Measurements from ENCODE around the gene AMPD2. TPM values are rescaled to one million over a fixed set of nuclear protein-coding genes. Genes with fewer than 3 reads are reported as not detected.

Gene AMPD2
- total and polyA plus RNA-seq, 4 donors: 19.2 to 87.4 (median 22.7) TPM

DNA sequence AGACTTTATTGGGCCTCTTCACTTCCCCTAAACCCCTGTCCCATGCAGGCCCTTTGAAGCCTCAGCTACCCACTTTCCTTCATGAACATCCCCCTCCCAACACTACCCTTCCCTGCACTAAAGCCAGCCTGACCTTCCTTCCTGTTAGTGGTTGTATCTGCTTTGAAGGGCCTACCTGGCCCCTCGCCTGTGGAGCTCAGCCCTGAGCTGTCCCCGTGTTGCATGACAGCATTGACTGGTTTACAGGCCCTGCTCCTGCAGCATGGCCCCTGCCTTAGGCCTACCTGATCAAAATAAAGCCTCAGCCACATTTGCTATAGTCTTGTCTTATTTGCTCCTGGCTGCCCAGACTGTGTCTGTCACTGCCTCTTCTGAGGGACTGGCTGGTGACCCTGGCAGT, 41.8 kb downstream of the AMPD2 start:
- Histone ChIP-seq H3K27me3 (ENCODE audit: control insufficient read depth in 4 of 4, insufficient read depth in 4 of 4, low read length in 3 of 4) (no peaks in the 10 kb centered on the region), H3K4me1 (ENCODE audit: control insufficient read depth in 4 of 4, insufficient read depth in 4 of 4, low read length in 3 of 4) (peaks cover 3 to 13% (median 8%) of the 10 kb centered on the region in 4 donors), H3K9ac (ENCODE audit: low read depth in 1 of 2, low read length in 2 of 2) (no peak overlapping the region), H3K36me3 (ENCODE audit: control insufficient read depth in 4 of 4, insufficient read depth in 3 of 4, low read depth in 1 of 4, low read length in 3 of 4) (peaks cover 0 to 24% (median 8%) of the 10 kb centered on the region in 4 donors), H3K9me3 (ENCODE audit: control insufficient read depth in 4 of 4, low read length in 3 of 4) (no peaks in the 10 kb centered on the region), H3K4me3 (ENCODE audit: low read depth in 1 of 3, low read length in 3 of 3) (no peak overlapping the region), H3K27ac (ENCODE audit: low read depth in 1 of 2, low read length in 2 of 2) (no peak overlapping the region)
- WGBS: 86% methylated on average over 2 of the region's 2 CpGs
- no peak for DNase-seq (ENCODE audit: low spot score)
- TF ChIP-seq RAD21 (IDR thresholded peaks at IDR 0.05): no peak
- no peak for TF ChIP-seq YY1 (IDR thresholded peaks at IDR 0.05)
- no peak for TF ChIP-seq HNF4A (conservative IDR thresholded peaks at IDR 0.05)

DNA sequence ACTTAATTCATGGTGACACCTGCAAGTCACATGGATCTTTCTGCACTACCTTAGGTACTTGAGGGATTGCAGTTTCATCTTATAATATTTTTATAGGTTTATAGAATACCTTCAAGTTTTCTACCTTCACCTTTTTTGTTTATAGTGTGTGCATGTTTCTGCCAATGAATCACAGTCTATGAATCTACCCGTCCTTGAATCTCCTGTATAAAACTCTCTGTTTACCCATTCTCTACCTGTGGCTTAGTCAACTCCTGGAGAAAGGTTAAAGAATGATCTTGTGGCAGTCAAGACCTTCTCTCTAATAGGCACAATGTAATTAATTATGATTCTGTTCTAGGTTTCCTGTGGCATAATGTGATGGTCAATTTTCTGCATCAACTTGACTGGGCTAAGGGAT, 45.0 kb downstream of the AMPD2 start:
- TF ChIP-seq RAD21 (IDR thresholded peaks at IDR 0.05) (no peak), FOXA1 (IDR thresholded peaks at IDR 0.05) (no peak), JUND (IDR thresholded peaks at IDR 0.05) (no peak), NR2F2 (IDR thresholded peaks at IDR 0.05) (no peak), ATF3 (IDR thresholded peaks at IDR 0.05) (no peak), YY1 (IDR thresholded peaks at IDR 0.05) (no peak), CTCF (IDR thresholded peaks at IDR 0.05; ENCODE audit: low read depth, low read length, missing input control) (no peak), TAF1 (conservative IDR thresholded peaks at IDR 0.05) (no peak), SP1 (IDR thresholded peaks at IDR 0.05) (no peak), EGR1 (IDR thresholded peaks at IDR 0.05; ENCODE audit: low read depth in 2 of 2) (no peak), ZBTB33 (IDR thresholded peaks at IDR 0.05) (no peak), GABPA (IDR thresholded peaks at IDR 0.05 in 1 of 2, conservative IDR thresholded peaks at IDR 0.05 in 1 of 2) (no peak), FOXA2 (IDR thresholded peaks at IDR 0.05) (no peak)
- TF ChIP-seq, protein P1, sequence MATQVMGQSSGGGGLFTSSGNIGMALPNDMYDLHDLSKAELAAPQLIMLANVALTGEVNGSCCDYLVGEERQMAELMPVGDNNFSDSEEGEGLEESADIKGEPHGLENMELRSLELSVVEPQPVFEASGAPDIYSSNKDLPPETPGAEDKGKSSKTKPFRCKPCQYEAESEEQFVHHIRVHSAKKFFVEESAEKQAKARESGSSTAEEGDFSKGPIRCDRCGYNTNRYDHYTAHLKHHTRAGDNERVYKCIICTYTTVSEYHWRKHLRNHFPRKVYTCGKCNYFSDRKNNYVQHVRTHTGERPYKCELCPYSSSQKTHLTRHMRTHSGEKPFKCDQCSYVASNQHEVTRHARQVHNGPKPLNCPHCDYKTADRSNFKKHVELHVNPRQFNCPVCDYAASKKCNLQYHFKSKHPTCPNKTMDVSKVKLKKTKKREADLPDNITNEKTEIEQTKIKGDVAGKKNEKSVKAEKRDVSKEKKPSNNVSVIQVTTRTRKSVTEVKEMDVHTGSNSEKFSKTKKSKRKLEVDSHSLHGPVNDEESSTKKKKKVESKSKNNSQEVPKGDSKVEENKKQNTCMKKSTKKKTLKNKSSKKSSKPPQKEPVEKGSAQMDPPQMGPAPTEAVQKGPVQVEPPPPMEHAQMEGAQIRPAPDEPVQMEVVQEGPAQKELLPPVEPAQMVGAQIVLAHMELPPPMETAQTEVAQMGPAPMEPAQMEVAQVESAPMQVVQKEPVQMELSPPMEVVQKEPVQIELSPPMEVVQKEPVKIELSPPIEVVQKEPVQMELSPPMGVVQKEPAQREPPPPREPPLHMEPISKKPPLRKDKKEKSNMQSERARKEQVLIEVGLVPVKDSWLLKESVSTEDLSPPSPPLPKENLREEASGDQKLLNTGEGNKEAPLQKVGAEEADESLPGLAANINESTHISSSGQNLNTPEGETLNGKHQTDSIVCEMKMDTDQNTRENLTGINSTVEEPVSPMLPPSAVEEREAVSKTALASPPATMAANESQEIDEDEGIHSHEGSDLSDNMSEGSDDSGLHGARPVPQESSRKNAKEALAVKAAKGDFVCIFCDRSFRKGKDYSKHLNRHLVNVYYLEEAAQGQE (IDR thresholded peaks at IDR 0.05): no peak
- no peak overlapping the region for H3K27ac ChIP-seq (ENCODE audit: low read depth in 1 of 2, low read length in 2 of 2)

More for the DNA sequence above, 45.0 kb downstream of the AMPD2 start:
- H3K9me3 ChIP-seq (ENCODE audit: control insufficient read depth in 4 of 4, low read length in 3 of 4): no peaks in the 10 kb centered on the region
- DNase-seq (ENCODE audit: low spot score): no peak
- H3K9ac ChIP-seq (ENCODE audit: low read depth in 1 of 2, low read length in 2 of 2): no peak overlapping the region
- no peak overlapping the region for H3K4me3 ChIP-seq (ENCODE audit: low read depth in 1 of 3, low read length in 3 of 3)
- H3K36me3 ChIP-seq (ENCODE audit: control insufficient read depth in 4 of 4, insufficient read depth in 3 of 4, low read depth in 1 of 4, low read length in 3 of 4): peaks cover 0 to 15% (median 7%) of the 10 kb centered on the region in 4 donors
- peaks cover 0 to 5% (median 0%) of the 10 kb centered on the region in 4 donors for H3K4me1 ChIP-seq (ENCODE audit: control insufficient read depth in 4 of 4, insufficient read depth in 4 of 4, low read length in 3 of 4)
- WGBS: 93% methylated on average over 1 of the region's 1 CpG
- no peaks in the 10 kb centered on the region for H3K27me3 ChIP-seq (ENCODE audit: control insufficient read depth in 4 of 4, insufficient read depth in 4 of 4, low read length in 3 of 4)

All from liver (tissue), 9 donors.